H9 (cell line): ENCODE data around the gene PROP1. TPM values are rescaled to one million over a fixed set of nuclear protein-coding genes. Genes with fewer than 3 reads are reported as not detected.

Experiments used
- DNase-seq: peaks from one replicate; pipeline ENCODE4 v3.0.0-alpha.2; 2017
- H2AFZ ChIP-seq: one replicate; pipeline ENCODE4 v1.6.1; 2013; ENCODE audit warnings: mild to moderate bottlenecking, low read length, control low read depth, moderate library complexity
- H2AK5ac ChIP-seq: 2 replicates; pipeline ENCODE4 v1.6.1; 2013; ENCODE audit warnings: low read length, control low read depth, mixed read lengths; ENCODE audit not compliant: insufficient read length
- H2BK120ac ChIP-seq: one replicate; pipeline ENCODE4 v1.6.1; 2013; ENCODE audit warnings: low read depth, mild to moderate bottlenecking, low read length, control low read depth, inconsistent platforms; ENCODE audit not compliant: poor library complexity, severe bottlenecking
- H2BK12ac ChIP-seq: 2 replicates; pipeline ENCODE4 v1.6.1; 2013; ENCODE audit warnings: low read length, control low read depth, mixed read lengths, low read depth; ENCODE audit not compliant: insufficient read length
- H2BK15ac ChIP-seq: 2 replicates; pipeline ENCODE4 v1.6.1; 2013; ENCODE audit warnings: low read depth, low read length, control low read depth
- H2BK20ac ChIP-seq: one replicate; pipeline ENCODE4 v1.6.1; 2013; ENCODE audit warnings: low read depth, mild to moderate bottlenecking, low read length, control low read depth, inconsistent platforms; ENCODE audit not compliant: poor library complexity, severe bottlenecking
- H2BK5ac ChIP-seq: 2 replicates; pipeline ENCODE4 v1.6.1; 2013; ENCODE audit warnings: low read length, control low read depth, mixed read lengths; ENCODE audit not compliant: insufficient read length
- H3K14ac ChIP-seq: 2 replicates; pipeline ENCODE4 v1.6.1; 2013; ENCODE audit warnings: low read length, control low read depth; ENCODE audit not compliant: insufficient read depth
- H3K18ac ChIP-seq: 2 replicates; pipeline ENCODE4 v1.6.1; 2013; ENCODE audit warnings: low read depth, mild to moderate bottlenecking, mixed read lengths, low read length, control low read depth; ENCODE audit not compliant: insufficient read length
- H3K23ac ChIP-seq: 2 replicates; pipeline ENCODE4 v1.6.1; 2013; ENCODE audit warnings: low read length, control low read depth, mixed read lengths, low read depth; ENCODE audit not compliant: insufficient read length
- H3K23me2 ChIP-seq: 2 replicates; pipeline ENCODE4 v1.6.1; 2013; ENCODE audit warnings: low read depth, mild to moderate bottlenecking, mixed read lengths, low read length, control low read depth; ENCODE audit not compliant: insufficient read length, poor library complexity, severe bottlenecking
- H3K27ac ChIP-seq: 2 replicates; pipeline ENCODE4 v1.5.1; 2013; ENCODE audit warnings: low read length, control low read depth, mixed read lengths, low read depth; ENCODE audit not compliant: insufficient read length
- H3K27me3 ChIP-seq: 2 replicates; pipeline ENCODE4 v1.6.1; 2013; ENCODE audit warnings: low read length, control low read depth, inconsistent platforms; ENCODE audit not compliant: insufficient read depth
- H3K4ac ChIP-seq: 2 replicates; pipeline ENCODE4 v1.6.1; 2013; ENCODE audit warnings: low read depth, mild to moderate bottlenecking, control low read depth, inconsistent platforms, low read length, moderate library complexity
- H3K4me1 ChIP-seq: 2 replicates; pipeline ENCODE4 v1.6.1; 2013; ENCODE audit warnings: low read length, control low read depth, inconsistent platforms; ENCODE audit not compliant: insufficient read depth
- H3K4me2 ChIP-seq: 2 replicates; pipeline ENCODE4 v1.6.1; 2013; ENCODE audit warnings: low read length, control low read depth, mixed read lengths; ENCODE audit not compliant: insufficient read length, insufficient read depth
- H3K56ac ChIP-seq: 2 replicates; pipeline ENCODE4 v1.6.1; 2013; ENCODE audit warnings: low read depth, mild to moderate bottlenecking, mixed read lengths, low read length, control low read depth; ENCODE audit not compliant: insufficient read length
- H3K79me1 ChIP-seq: 2 replicates; pipeline ENCODE4 v1.6.1; 2013; ENCODE audit warnings: low read depth, mild to moderate bottlenecking, moderate library complexity, low read length, control low read depth, inconsistent platforms; ENCODE audit not compliant: insufficient read depth, poor library complexity, severe bottlenecking
- H3K79me2 ChIP-seq: 2 replicates; pipeline ENCODE4 v1.6.1; 2013; ENCODE audit warnings: low read length, control low read depth, inconsistent platforms; ENCODE audit not compliant: insufficient read depth
- H3K9ac ChIP-seq: 2 replicates; pipeline ENCODE4 v1.6.1; 2013; ENCODE audit warnings: low read length, control low read depth, mixed read lengths; ENCODE audit not compliant: insufficient read length; ENCODE audit errors: extremely low read depth
- H3K9me3 ChIP-seq: one replicate; pipeline ENCODE4 v1.6.1; 2013; ENCODE audit warnings: low read depth, low read length, inconsistent platforms; ENCODE audit not compliant: control insufficient read depth
- H3T11ph ChIP-seq: one replicate; pipeline ENCODE4 v1.6.1; 2013; ENCODE audit warnings: mild to moderate bottlenecking, low read length, control low read depth, inconsistent platforms
- H4K20me1 ChIP-seq: one replicate; pipeline ENCODE4 v1.6.1; 2013; ENCODE audit not compliant: control insufficient read depth, insufficient read length, insufficient read depth
- H4K5ac ChIP-seq: 2 replicates; pipeline ENCODE4 v1.6.1; 2013; ENCODE audit warnings: low read depth, mild to moderate bottlenecking, mixed read lengths, low read length, control low read depth; ENCODE audit not compliant: insufficient read length
- H4K8ac ChIP-seq: replicated peaks from 2 replicates; pipeline ENCODE4 v1.6.1; 2013; ENCODE audit warnings: low read length, control low read depth, mixed read lengths, low read depth; ENCODE audit not compliant: insufficient read length
- H4K91ac ChIP-seq: 2 replicates; pipeline ENCODE4 v1.6.1; 2013; ENCODE audit warnings: low read depth, mild to moderate bottlenecking, moderate library complexity, mixed read lengths, low read length, control low read depth; ENCODE audit not compliant: insufficient read length
- H3K27ac Mint-ChIP-seq, 3 experiments: 2 replicates in 2 of 3; 3 replicates in 1 of 3; pipeline ENCODE4 v1.8.0; 2020 to 2021; ENCODE audit warnings: mixed read lengths in 3 of 3, mild to moderate bottlenecking in 1 of 3, moderate library complexity in 1 of 3
- H3K27me3 Mint-ChIP-seq: 2 replicates; pipeline ENCODE4 v1.8.0; 2021; ENCODE audit warnings: low read depth, mild to moderate bottlenecking, moderate library complexity, mixed read lengths
- H3K36me3 Mint-ChIP-seq, 3 experiments: 2 replicates in 2 of 3; 3 replicates in 1 of 3; pipeline ENCODE4 v1.8.0; 2020 to 2021; ENCODE audit warnings: low read depth in 3 of 3, mixed read lengths in 3 of 3; ENCODE audit not compliant: insufficient read depth in 1 of 3
- H3K4me1 Mint-ChIP-seq, 2 experiments: 2 replicates each; pipeline ENCODE4 v1.8.0; 2020; ENCODE audit warnings: mixed read lengths in 2 of 2
- H3K4me3 Mint-ChIP-seq, 2 experiments: 2 replicates in 1 of 2; 3 replicates in 1 of 2; pipeline ENCODE4 v1.8.0; 2020 to 2021; ENCODE audit warnings: mild to moderate bottlenecking in 2 of 2, mixed read lengths in 2 of 2, moderate library complexity in 1 of 2
- H3K9me3 Mint-ChIP-seq, 2 experiments: 2 replicates in 1 of 2; 3 replicates in 1 of 2; pipeline ENCODE4 v1.8.0; 2020; ENCODE audit warnings: mild to moderate bottlenecking in 2 of 2, mixed read lengths in 2 of 2, moderate library complexity in 1 of 2
- CTCF ChIP-seq: fragments of 200-600 bp; sonication (generic); conservative IDR thresholded peaks from 3 replicates; pipeline ENCODE4 v1.8.0; 2021; ENCODE audit warnings: antibody characterized with exemption, mild to moderate bottlenecking
- WGBS: extraction: QIAGEN DNeasy Blood & Tissue Kit; methylation state at CpG from one replicate; pipeline ENCODE4 v1.1.7; 2013; ENCODE audit warnings: missing lambda C conversion rate, low lambda C conversion rate, mixed read lengths; ENCODE audit not compliant: insufficient read length; ENCODE audit errors: extremely low coverage; 5-methylcytosine and 5-hydroxymethylcytosine counted together
- total RNA-seq: library from RNA; stranded (reverse); gene quantifications from 2 replicates; pipeline ENCODE4 v1.2.1, GENCODE V29; 2021

PROP1 gene
- total RNA-seq, 1 experiment from 2014 or later = not detected

GRCh38 chr5:177985430-177986040 lies 10.5 kb downstream of the PROP1 start:
- H3K56ac ChIP-seq = no peak overlapping the region
- H3T11ph ChIP-seq = no peak overlapping the region
- no peak overlapping the region for H3K27ac ChIP-seq
- no peak overlapping the region for H3K23ac ChIP-seq
- no peak overlapping the region for H2AK5ac ChIP-seq
- no CpG with 5 or more reads among the region's 50 CpGs for WGBS
- H4K8ac ChIP-seq = no peak overlapping the region
- H2BK120ac ChIP-seq = no peak overlapping the region
- no peaks in the 10 kb centered on the region for H3K9me3 ChIP-seq
- H4K5ac ChIP-seq = no peak overlapping the region
- no peaks in the 10 kb centered on the region for H3K79me2 ChIP-seq
- H2BK12ac ChIP-seq = no peak overlapping the region
- Mint-ChIP-seq H3K27ac (peak overlapping the region in 1 of 3 experiments; percentile 91; a peak in 2 of 7 replicates), H3K4me1 (peaks cover 13 to 18% of the 10 kb centered on the region in 2 experiments), H3K9me3 (no peaks in the 10 kb centered on the region), H3K27me3 (no peaks in the 10 kb centered on the region; the same call in 1 of the 2 replicates), H3K4me3 (no peak overlapping the region; a peak in 1 of 5 replicates), H3K36me3 (no peaks in the 10 kb centered on the region; a peak in 1 of 7 replicates)
- H4K91ac ChIP-seq = no peak overlapping the region
- H3K23me2 ChIP-seq = no peaks in the 10 kb centered on the region
- no peak overlapping the region for H2BK15ac ChIP-seq
- H3K18ac ChIP-seq = no peak overlapping the region
- H3K4me2 ChIP-seq = no peak overlapping the region
- TF ChIP-seq CTCF = no peak
- no peaks in the 10 kb centered on the region for H4K20me1 ChIP-seq
- no peak overlapping the region for H2AFZ ChIP-seq
- H2BK20ac ChIP-seq = no peak overlapping the region
- H3K14ac ChIP-seq = no peak overlapping the region
- H3K4me1 ChIP-seq = no peaks in the 10 kb centered on the region
- no peak overlapping the region for H3K9ac ChIP-seq
- H3K27me3 ChIP-seq = no peaks in the 10 kb centered on the region
- no peaks in the 10 kb centered on the region for H3K79me1 ChIP-seq
- no peak overlapping the region for H2BK5ac ChIP-seq
- no peak overlapping the region for H3K4ac ChIP-seq
- no peak for DNase-seq
